Mucosa of gallbladder (tissue), 1 donor: ENCODE measurements around the gene F11. TPM values are rescaled to one million over a fixed set of nuclear protein-coding genes. Genes with fewer than 3 reads are reported as not detected.
"Not testable (repeated sequence)": the region's sequence is repeated elsewhere in the genome, so short reads cannot be mapped to it uniquely, and the experiment has no call there.

ENCODE experiments used
- DNase-seq: peaks from one replicate; pipeline ENCODE4 v3.0.0-alpha.2; 2020; ENCODE audit warnings: low spot score
- total RNA-seq: library from RNA; stranded (reverse); gene quantifications from one replicate; pipeline ENCODE4 v1.2.1, GENCODE V29; 2021
- donor health status: DM: no; HTN: no; CAD: no.

The F11 gene
- total RNA-seq, 1 donor from 2014 or later, result 23.9 TPM

- DNase-seq, result no peak
These were observed 32.1 kb downstream of the F11 start for GRCh38 chr4:186298031-186298647.

GRCh38 chr4:186299291-186299690, 33.3 kb downstream of the F11 start:
- DNase-seq, result no peak

- DNase-seq, result no peak
These were observed 34.8 kb downstream of the F11 start for GRCh38 chr4:186300659-186301390.

- DNase-seq, result no peak
These were observed 38.2 kb downstream of the F11 start for GRCh38 chr4:186304216-186304615.

GRCh38 chr4:186304866-186305505, 39.0 kb downstream of the F11 start:
- no peak for DNase-seq

GRCh38 chr4:186307497-186307896, 41.5 kb downstream of the F11 start:
- DNase-seq, result no peak

- DNase-seq, result no peak
These were observed 41.9 kb downstream of the F11 start for GRCh38 chr4:186307916-186308315.

- no peak for DNase-seq
These were observed 52.5 kb downstream of the F11 start for GRCh38 chr4:186318481-186318880.

- not testable (repeated sequence) for DNase-seq
These were observed 58.7 kb downstream of the F11 start for GRCh38 chr4:186324660-186325059.

- no peak for DNase-seq
These were observed 60.4 kb downstream of the F11 start for GRCh38 chr4:186326391-186326790.

GRCh38 chr4:186329372-186329771, 63.4 kb downstream of the F11 start:
- no peak for DNase-seq

- DNase-seq, result no peak
These were observed 64.4 kb downstream of the F11 start for GRCh38 chr4:186330368-186330767.

- DNase-seq, result no peak
These were observed 69.8 kb downstream of the F11 start for GRCh38 chr4:186335793-186336192.

Other genes with a start within 250 kb of the F11 start
- gene TLR3, start 197.0 kb upstream of the F11 start, total RNA-seq, result 30.2 TPM
- gene FAM149A, start 161.5 kb upstream of the F11 start, total RNA-seq, result 38.2 TPM
- gene CYP4V2, start 74.6 kb upstream of the F11 start, total RNA-seq, result 96.4 TPM
- 3.7 TPM for gene KLKB1, start 38.7 kb upstream of the F11 start, total RNA-seq